OCI-LY1 (cell line): ENCODE data around the gene ARCN1.

ENCODE experiments used
- EZH2 ChIP-seq: fragments of 200-600 bp; sonication (generic), shearing (Covaris generic); IDR thresholded peaks from 2 replicates; pipeline ENCODE4 v1.8.0; 2017; ENCODE audit warnings: borderline replicate concordance, mixed run types, mild to moderate bottlenecking, antibody characterized with exemption, low read length, moderate library complexity, mixed read lengths
- TF ChIP-seq, protein P1 (sequence below): fragments of 200-600 bp; sonication (generic), shearing (Covaris generic); IDR thresholded peaks from 2 replicates; pipeline ENCODE4 v1.5.1; 2017; ENCODE audit warnings: mild to moderate bottlenecking, antibody characterized with exemption, low read length, moderate library complexity, mixed read lengths

DNA sequence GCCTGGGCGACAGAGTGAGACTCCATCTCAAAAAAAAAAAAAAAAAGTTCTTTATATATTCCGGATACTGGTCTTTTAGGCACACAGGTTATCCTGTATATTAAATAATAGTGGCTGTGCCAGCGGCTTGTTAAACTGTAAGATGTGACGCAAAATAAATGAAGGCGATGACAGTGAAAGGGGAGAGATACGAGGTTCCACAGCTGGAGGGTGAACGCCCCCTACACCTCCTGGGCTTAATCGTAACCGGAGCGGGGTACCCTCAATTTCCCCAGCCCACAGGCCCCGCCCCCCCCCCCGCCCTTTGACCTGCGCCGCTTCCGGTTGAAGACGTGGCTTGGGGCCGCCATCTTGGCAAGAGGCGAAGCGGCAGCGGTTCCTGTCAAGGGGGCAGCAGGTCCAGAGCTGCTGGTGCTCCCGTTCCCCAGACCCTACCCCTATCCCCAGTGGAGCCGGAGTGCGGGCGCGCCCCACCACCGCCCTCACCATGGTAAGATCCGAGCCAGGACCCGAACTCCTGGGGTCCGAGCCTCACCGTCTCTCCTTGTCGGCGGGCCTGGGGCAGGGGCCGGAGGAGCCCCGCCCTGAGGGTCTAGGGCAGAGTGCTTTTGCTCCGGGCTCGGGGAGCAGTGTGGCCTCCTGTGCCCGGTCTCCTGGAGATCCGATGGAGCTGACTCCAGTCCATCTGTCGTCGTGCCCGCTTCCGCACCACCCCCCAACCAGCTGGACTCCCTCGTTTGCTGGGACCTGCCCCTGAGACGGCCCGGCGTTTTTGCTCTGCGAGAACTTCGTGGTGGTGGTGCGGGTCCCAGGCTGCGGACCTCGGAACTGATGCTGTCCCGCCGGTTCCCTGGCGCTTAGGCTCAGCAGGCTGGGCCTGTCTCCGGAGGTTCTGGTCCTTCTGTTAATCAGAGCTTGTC is at the start of gene ARCN1:
- TF ChIP-seq, protein P1, sequence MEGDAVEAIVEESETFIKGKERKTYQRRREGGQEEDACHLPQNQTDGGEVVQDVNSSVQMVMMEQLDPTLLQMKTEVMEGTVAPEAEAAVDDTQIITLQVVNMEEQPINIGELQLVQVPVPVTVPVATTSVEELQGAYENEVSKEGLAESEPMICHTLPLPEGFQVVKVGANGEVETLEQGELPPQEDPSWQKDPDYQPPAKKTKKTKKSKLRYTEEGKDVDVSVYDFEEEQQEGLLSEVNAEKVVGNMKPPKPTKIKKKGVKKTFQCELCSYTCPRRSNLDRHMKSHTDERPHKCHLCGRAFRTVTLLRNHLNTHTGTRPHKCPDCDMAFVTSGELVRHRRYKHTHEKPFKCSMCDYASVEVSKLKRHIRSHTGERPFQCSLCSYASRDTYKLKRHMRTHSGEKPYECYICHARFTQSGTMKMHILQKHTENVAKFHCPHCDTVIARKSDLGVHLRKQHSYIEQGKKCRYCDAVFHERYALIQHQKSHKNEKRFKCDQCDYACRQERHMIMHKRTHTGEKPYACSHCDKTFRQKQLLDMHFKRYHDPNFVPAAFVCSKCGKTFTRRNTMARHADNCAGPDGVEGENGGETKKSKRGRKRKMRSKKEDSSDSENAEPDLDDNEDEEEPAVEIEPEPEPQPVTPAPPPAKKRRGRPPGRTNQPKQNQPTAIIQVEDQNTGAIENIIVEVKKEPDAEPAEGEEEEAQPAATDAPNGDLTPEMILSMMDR: no peak
- no peak for TF ChIP-seq EZH2
